DND-41 (cell line): ENCODE measurements around the gene CAPN2.

Experiments
- EZH2 ChIP-seq: IDR thresholded peaks from 3 replicates; pipeline ENCODE4 v1.6.1; 2012; ENCODE audit warnings: borderline replicate concordance, low read depth, mild to moderate bottlenecking, moderate library complexity, low read length, inconsistent platforms; ENCODE audit not compliant: severe bottlenecking
- TF ChIP-seq, protein P1 (sequence below): IDR thresholded peaks from 2 replicates; pipeline ENCODE4 v1.5.1; 2012; ENCODE audit warnings: borderline replicate concordance, low read length, moderate library complexity, mild to moderate bottlenecking; ENCODE audit not compliant: poor library complexity, severe bottlenecking; ENCODE audit errors: extremely low read depth

DNA sequence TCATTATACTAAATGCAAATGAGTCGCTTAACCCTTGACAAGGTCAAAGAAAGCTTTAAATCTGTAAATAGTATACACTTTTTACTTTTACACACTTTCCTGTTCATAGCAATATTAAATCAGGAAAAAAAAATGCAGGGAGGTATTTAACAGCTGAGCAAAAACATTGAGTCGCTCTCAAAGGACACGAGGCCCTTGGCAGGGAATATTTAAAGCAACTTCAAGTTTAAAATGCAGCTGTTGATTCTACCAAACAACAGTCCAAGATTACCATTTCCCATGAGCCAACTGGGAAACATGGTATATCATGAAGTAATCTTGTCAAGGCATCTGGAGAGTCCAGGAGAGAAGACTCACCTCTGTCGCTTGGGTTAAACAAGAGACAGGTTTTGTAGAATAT, 62.7 kb downstream of the CAPN2 start:
- TF ChIP-seq, protein P1, sequence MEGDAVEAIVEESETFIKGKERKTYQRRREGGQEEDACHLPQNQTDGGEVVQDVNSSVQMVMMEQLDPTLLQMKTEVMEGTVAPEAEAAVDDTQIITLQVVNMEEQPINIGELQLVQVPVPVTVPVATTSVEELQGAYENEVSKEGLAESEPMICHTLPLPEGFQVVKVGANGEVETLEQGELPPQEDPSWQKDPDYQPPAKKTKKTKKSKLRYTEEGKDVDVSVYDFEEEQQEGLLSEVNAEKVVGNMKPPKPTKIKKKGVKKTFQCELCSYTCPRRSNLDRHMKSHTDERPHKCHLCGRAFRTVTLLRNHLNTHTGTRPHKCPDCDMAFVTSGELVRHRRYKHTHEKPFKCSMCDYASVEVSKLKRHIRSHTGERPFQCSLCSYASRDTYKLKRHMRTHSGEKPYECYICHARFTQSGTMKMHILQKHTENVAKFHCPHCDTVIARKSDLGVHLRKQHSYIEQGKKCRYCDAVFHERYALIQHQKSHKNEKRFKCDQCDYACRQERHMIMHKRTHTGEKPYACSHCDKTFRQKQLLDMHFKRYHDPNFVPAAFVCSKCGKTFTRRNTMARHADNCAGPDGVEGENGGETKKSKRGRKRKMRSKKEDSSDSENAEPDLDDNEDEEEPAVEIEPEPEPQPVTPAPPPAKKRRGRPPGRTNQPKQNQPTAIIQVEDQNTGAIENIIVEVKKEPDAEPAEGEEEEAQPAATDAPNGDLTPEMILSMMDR, result no peak
- no peak for TF ChIP-seq EZH2
